IMR-90 (cell line): ENCODE measurements around the gene ECM1.

ENCODE experiments used
- BHLHE40 ChIP-seq: fragments of 150-350 bp; IDR thresholded peaks from 2 replicates; pipeline ENCODE4 v1.6.1; 2016; ENCODE audit warnings: mild to moderate bottlenecking, low read depth, low read length
- CEBPB ChIP-seq: IDR thresholded peaks from 2 replicates; pipeline ENCODE4 v1.6.1; 2012; ENCODE audit warnings: low read depth, low read length, improper control_type of control experiment
- FOS ChIP-seq: fragments of 150-350 bp; IDR thresholded peaks from 2 replicates; pipeline ENCODE4 v1.6.1; 2016; ENCODE audit warnings: low read depth, low read length
- MXI1 ChIP-seq: IDR thresholded peaks from 2 replicates; pipeline ENCODE4 v1.6.1; 2012; ENCODE audit warnings: low read depth, mild to moderate bottlenecking, low read length, moderate library complexity, borderline replicate concordance
- POLR2A ChIP-seq: IDR thresholded peaks from 2 replicates; pipeline ENCODE4 v1.6.1; 2012; ENCODE audit warnings: mild to moderate bottlenecking, low read depth, low read length
- SMC3 ChIP-seq: fragments of 150-350 bp; IDR thresholded peaks from 2 replicates; pipeline ENCODE4 v1.6.1; 2016; ENCODE audit warnings: low read depth, mild to moderate bottlenecking, antibody characterized with exemption, low read length, moderate library complexity
- TF ChIP-seq, protein P1 (sequence below): conservative IDR thresholded peaks from 2 replicates; pipeline ENCODE4 v1.5.1; 2012; ENCODE audit warnings: mild to moderate bottlenecking, low read depth, low read length, improper control_type of control experiment

- TF ChIP-seq POLR2A (no peak), FOS (no peak), SMC3 (no peak), BHLHE40 (no peak), CEBPB (no peak), MXI1 (no peak)
- TF ChIP-seq, protein P1, sequence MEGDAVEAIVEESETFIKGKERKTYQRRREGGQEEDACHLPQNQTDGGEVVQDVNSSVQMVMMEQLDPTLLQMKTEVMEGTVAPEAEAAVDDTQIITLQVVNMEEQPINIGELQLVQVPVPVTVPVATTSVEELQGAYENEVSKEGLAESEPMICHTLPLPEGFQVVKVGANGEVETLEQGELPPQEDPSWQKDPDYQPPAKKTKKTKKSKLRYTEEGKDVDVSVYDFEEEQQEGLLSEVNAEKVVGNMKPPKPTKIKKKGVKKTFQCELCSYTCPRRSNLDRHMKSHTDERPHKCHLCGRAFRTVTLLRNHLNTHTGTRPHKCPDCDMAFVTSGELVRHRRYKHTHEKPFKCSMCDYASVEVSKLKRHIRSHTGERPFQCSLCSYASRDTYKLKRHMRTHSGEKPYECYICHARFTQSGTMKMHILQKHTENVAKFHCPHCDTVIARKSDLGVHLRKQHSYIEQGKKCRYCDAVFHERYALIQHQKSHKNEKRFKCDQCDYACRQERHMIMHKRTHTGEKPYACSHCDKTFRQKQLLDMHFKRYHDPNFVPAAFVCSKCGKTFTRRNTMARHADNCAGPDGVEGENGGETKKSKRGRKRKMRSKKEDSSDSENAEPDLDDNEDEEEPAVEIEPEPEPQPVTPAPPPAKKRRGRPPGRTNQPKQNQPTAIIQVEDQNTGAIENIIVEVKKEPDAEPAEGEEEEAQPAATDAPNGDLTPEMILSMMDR: no peak
These were observed 3.6 kb downstream of the ECM1 start for GRCh38 chr1:150511551-150511950.
